WTC11 (cell line): Measurements from ENCODE around the gene CFAP58. TPM values are rescaled to one million over a fixed set of nuclear protein-coding genes. Genes with fewer than 3 reads are reported as not detected.

ENCODE experiments used
- ATAC-seq: fragments of 200-7000 bp; cut with Tn5 transposase; 2 replicates; pipeline ENCODE4 v1.10.0; 2021; ENCODE audit warnings: mild to moderate bottlenecking, moderate library complexity
- CTCF ChIA-PET: fragments of 300-600 bp; sonication (Branson Sonifier 250); formaldehyde crosslinking; loops from one replicate; lab custom pipeline; 2021; ENCODE audit warnings: antibody characterized with exemption; lab: Charles Lee
- POLR2A ChIA-PET: fragments of 350-600 bp; sonication (Branson Sonifier 250); formaldehyde crosslinking; loops from one replicate; lab custom pipeline; 2021; ENCODE audit warnings: antibody characterized with exemption; lab: Charles Lee
- DNase-seq: peaks from one replicate; pipeline ENCODE4 v3.0.0; 2021; ENCODE audit warnings: low spot score
- H3K27ac Mint-ChIP-seq: 2 replicates; pipeline ENCODE4 v1.8.0; 2021; ENCODE audit warnings: mixed read lengths
- H3K27me3 Mint-ChIP-seq: 2 replicates; pipeline ENCODE4 v1.8.0; 2021; ENCODE audit warnings: low read depth, mild to moderate bottlenecking, moderate library complexity, mixed read lengths
- H3K36me3 Mint-ChIP-seq: 2 replicates; pipeline ENCODE4 v1.8.0; 2021; ENCODE audit warnings: mixed read lengths
- H3K4me1 Mint-ChIP-seq: 2 replicates; pipeline ENCODE4 v1.8.0; 2022; ENCODE audit warnings: mixed read lengths
- H3K4me3 Mint-ChIP-seq: 2 replicates; pipeline ENCODE4 v1.8.0; 2021; ENCODE audit warnings: mild to moderate bottlenecking, moderate library complexity, mixed read lengths
- H3K9me3 Mint-ChIP-seq: 2 replicates; pipeline ENCODE4 v1.8.0; 2021; ENCODE audit warnings: mixed read lengths
- AFF4 ChIP-seq: sonication (generic); formaldehyde crosslinking; IDR thresholded peaks from 2 replicates; pipeline ENCODE4 v1.8.1; 2023; ENCODE audit warnings: mild to moderate bottlenecking, missing genetic modification reagents, borderline replicate concordance
- ATF3 ChIP-seq: sonication (generic); formaldehyde crosslinking; conservative IDR thresholded peaks from 2 replicates; pipeline ENCODE4 v1.8.1; 2022; ENCODE audit warnings: mild to moderate bottlenecking, missing genetic modification reagents
- ATF6 ChIP-seq: sonication (generic); formaldehyde crosslinking; IDR thresholded peaks from 2 replicates; pipeline ENCODE4 v1.8.1; 2023; ENCODE audit warnings: mild to moderate bottlenecking, missing genetic modification reagents
- CDX4 ChIP-seq: fragments of 250-450 bp; sonication (Bioruptor Pico); IDR thresholded peaks from 2 replicates; pipeline ENCODE4 v1.9.0; 2021; ENCODE audit warnings: moderate library complexity, mild to moderate bottlenecking, inconsistent platforms, borderline replicate concordance
- E2F1 ChIP-seq: sonication (generic); formaldehyde crosslinking; IDR thresholded peaks from 2 replicates; pipeline ENCODE4 v1.8.0; 2022; ENCODE audit warnings: mild to moderate bottlenecking, missing genetic modification reagents
- ERG ChIP-seq: fragments of 250-450 bp; sonication (Bioruptor Pico); IDR thresholded peaks from 2 replicates; pipeline ENCODE4 v1.8.0; 2021; ENCODE audit warnings: mild to moderate bottlenecking
- ETV6 ChIP-seq: sonication (generic); formaldehyde crosslinking; IDR thresholded peaks from 2 replicates; pipeline ENCODE4 v1.8.1; 2022; ENCODE audit warnings: mild to moderate bottlenecking, missing genetic modification reagents
- FOXP4 ChIP-seq: sonication (generic); formaldehyde crosslinking; IDR thresholded peaks from 2 replicates; pipeline ENCODE4 v1.8.0; 2022; ENCODE audit warnings: mild to moderate bottlenecking, missing genetic modification reagents
- GTF2I ChIP-seq: fragments of 250-450 bp; sonication (Bioruptor Pico); conservative IDR thresholded peaks from 2 replicates; pipeline ENCODE4 v1.4.0; 2021; ENCODE audit warnings: mild to moderate bottlenecking
- KAT7 ChIP-seq: sonication (generic); formaldehyde crosslinking; IDR thresholded peaks from 2 replicates; pipeline ENCODE4 v1.8.1; 2023; ENCODE audit warnings: missing genetic modification reagents, mild to moderate bottlenecking, borderline replicate concordance
- SOX15 ChIP-seq: fragments of 250-450 bp; sonication (Bioruptor Pico); IDR thresholded peaks from 2 replicates; pipeline ENCODE4 v1.9.0; 2021; ENCODE audit warnings: mild to moderate bottlenecking
- TEAD1 ChIP-seq: sonication (generic); formaldehyde crosslinking; IDR thresholded peaks from 2 replicates; pipeline ENCODE4 v1.8.0; 2022; ENCODE audit warnings: mild to moderate bottlenecking, missing genetic modification reagents
- TP53 ChIP-seq: sonication (generic); formaldehyde crosslinking; IDR thresholded peaks from 2 replicates; pipeline ENCODE4 v1.8.1; 2023; ENCODE audit warnings: mild to moderate bottlenecking, missing genetic modification reagents
- USF1 ChIP-seq: sonication (generic); formaldehyde crosslinking; IDR thresholded peaks from 2 replicates; pipeline ENCODE4 v1.8.0; 2022; ENCODE audit warnings: mild to moderate bottlenecking, missing genetic modification reagents
- ZNF281 ChIP-seq: sonication (generic); formaldehyde crosslinking; IDR thresholded peaks from 2 replicates; pipeline ENCODE4 v1.8.0; 2023; ENCODE audit warnings: mild to moderate bottlenecking, missing genetic modification reagents
- ZNF512 ChIP-seq: sonication (generic); formaldehyde crosslinking; IDR thresholded peaks from 2 replicates; pipeline ENCODE4 v1.8.1; 2022; ENCODE audit warnings: missing genetic modification reagents, borderline replicate concordance
- total RNA-seq: library from RNA; stranded (reverse); gene quantifications from 3 replicates; pipeline ENCODE4 v1.2.3, GENCODE V29; 2021

Gene CFAP58
- total RNA-seq, 1 experiment from 2014 or later = 1.0 TPM

- POLR2A ChIA-PET = interaction anchor here (0.6 kb wide), 1 partner anchor 10 kb away, joined by 3 read pairs; the partner anchor contains the start of gene ITPRIP
- TF ChIP-seq ERG (CRISPR knock-in tag) (no peak), SOX15 (CRISPR knock-in tag) (no peak), FOXP4 (0 out of 2 replicates have a peak, but pooled peaks have one; percentile 32), USF1 (CRISPR knock-in tag) (no peak), ATF6 (CRISPR knock-in tag) (no peak), E2F1 (CRISPR knock-in tag) (no peak), ZNF281 (CRISPR knock-in tag) (no peak; the same call in 1 of the 2 replicates), TEAD1 (no peak), TP53 (CRISPR knock-in tag) (peak; percentile 39; the same call in 1 of the 2 replicates), GTF2I (CRISPR knock-in tag) (no peak), KAT7 (CRISPR knock-in tag) (no peak), ATF3 (CRISPR knock-in tag) (no peak), ZNF512 (CRISPR knock-in tag) (no peak), ETV6 (CRISPR knock-in tag) (peak; percentile 5; the same call in 1 of the 2 replicates), CDX4 (CRISPR knock-in tag) (no peak), AFF4 (no peak)
These were observed 25.6 kb upstream of the CFAP58 start for GRCh38 chr10:104327745-104328645.

More at GRCh38 chr10:104327745-104328645, 25.6 kb upstream of the CFAP58 start:
- no peak for DNase-seq
- Mint-ChIP-seq H3K4me3 (peak overlapping the region; percentile 52), H3K36me3 (peaks cover 5% of the 10 kb centered on the region; the same call in 1 of the 2 replicates), H3K27me3 (no peaks in the 10 kb centered on the region), H3K9me3 (no peaks in the 10 kb centered on the region), H3K27ac (peak overlapping the region; percentile 98), H3K4me1 (peaks cover 97% of the 10 kb centered on the region)
- ATAC-seq = peak; percentile 48
- CTCF ChIA-PET = interaction anchor here (1.0 to 4.4 kb wide), 7 partner anchors 10 to 53 kb away, joined by 3 to 19 read pairs (median 5); partner anchors contain the start of genes CFAP58 and ITPRIP
